B cell (primary cell): ENCODE results near the gene DUT. TPM values are rescaled to one million over a fixed set of nuclear protein-coding genes. Genes with fewer than 3 reads are reported as not detected.

ENCODE experiments used
- ATAC-seq: fragments of 200-7000 bp; cut with Tn5 transposase; one replicate; pipeline ENCODE4 v1.10.0; 2021; ENCODE audit warnings: low read depth, mild to moderate bottlenecking, moderate number of reproducible peaks, moderate library complexity
- CTCF ChIA-PET: fragments of 350-600 bp; sonication (Branson Sonifier 250); formaldehyde crosslinking; loops from one replicate; lab custom pipeline; 2021; ENCODE audit warnings: antibody characterized with exemption, inconsistent platforms; lab: Charles Lee
- POLR2A ChIA-PET: fragments of 350-600 bp; sonication (Branson Sonifier 250); formaldehyde crosslinking; loops from one replicate; lab custom pipeline; 2021; ENCODE audit warnings: antibody characterized with exemption; lab: Charles Lee
- DNase-seq: peaks from one replicate; pipeline ENCODE4 v3.0.0; 2013
- H2AFZ ChIP-seq: 2 replicates; pipeline ENCODE4 v1.6.1; 2012; ENCODE audit warnings: mild to moderate bottlenecking, low read depth, low read length; ENCODE audit not compliant: insufficient read depth, poor library complexity, severe bottlenecking
- H3K27ac ChIP-seq, 2 donors: 1 replicate in 1 of 2; 2 replicates in 1 of 2; pipeline ENCODE4 v1.5.1; 2012 to 2013; ENCODE audit warnings: low read length in 2 of 2, mild to moderate bottlenecking in 2 of 2, moderate library complexity in 1 of 2
- H3K27me3 ChIP-seq, 4 experiments: fragments of 200-600 bp in 1 of 4; sonication (generic) in 1 of 4; replicated peaks in 1 of 4; 1 replicate in 2 of 4; 2 replicates in 2 of 4; pipeline versions ENCODE4 v1.6.1 to v1.7.0; 2013 to 2016; ENCODE audit warnings: low read length in 3 of 4, mild to moderate bottlenecking in 2 of 4, mixed read lengths in 1 of 4, moderate library complexity in 1 of 4; ENCODE audit not compliant: insufficient read depth in 4 of 4, control insufficient read depth in 3 of 4; ENCODE audit errors: control extremely low read depth in 1 of 4
- H3K36me3 ChIP-seq, 2 experiments: replicated peaks in 1 of 2; 1 replicate in 1 of 2; 2 replicates in 1 of 2; pipeline versions ENCODE4 v1.6.1 to v1.7.1; 2013; ENCODE audit warnings: low read length in 1 of 2; ENCODE audit not compliant: insufficient read depth in 2 of 2, control insufficient read depth in 1 of 2; ENCODE audit errors: control extremely low read depth in 1 of 2, extremely low read depth in 1 of 2
- H3K4me1 ChIP-seq, 2 donors: fragments of 200-600 bp in 1 of 2; sonication (generic) in 1 of 2; 1 replicate in 1 of 2; 2 replicates in 1 of 2; pipeline versions ENCODE4 v1.5.1 to v1.6.1; 2013 to 2017; ENCODE audit warnings: low read length in 2 of 2; ENCODE audit not compliant: control insufficient read depth in 2 of 2, insufficient read depth in 2 of 2
- H3K4me2 ChIP-seq: replicated peaks from 2 replicates; pipeline ENCODE3; 2012; ENCODE audit warnings: mild to moderate bottlenecking, low read depth, low read length; ENCODE audit not compliant: poor library complexity, severe bottlenecking
- H3K4me3 ChIP-seq, 5 experiments: fragments of 200-600 bp in 1 of 5; sonication (generic) in 1 of 5; 1 replicate in 3 of 5; 2 replicates in 2 of 5; pipeline versions ENCODE4 v1.5.1 to v1.7.0; 2011 to 2016; ENCODE audit warnings: low read length in 4 of 5, mild to moderate bottlenecking in 4 of 5, low read depth in 2 of 5, control low read depth in 1 of 5, moderate library complexity in 1 of 5; ENCODE audit not compliant: insufficient read depth in 1 of 5; ENCODE audit errors: control extremely low read depth in 1 of 5, extremely low read depth in 1 of 5
- H3K79me2 ChIP-seq: fragments of 200-600 bp; sonication (generic); one replicate; pipeline ENCODE4 v1.6.0; 2016; ENCODE audit warnings: low read length; ENCODE audit not compliant: control insufficient read depth, insufficient read depth
- H3K9ac ChIP-seq: fragments of 200-600 bp; sonication (generic); 2 replicates; pipeline ENCODE4 v1.6.1; 2017; ENCODE audit warnings: mild to moderate bottlenecking, low read length, moderate library complexity
- H3K9me3 ChIP-seq, 3 donors: one replicate each; pipeline versions ENCODE4 v1.6.1 to v1.7.1; 2013; ENCODE audit warnings: low read length in 2 of 3; ENCODE audit not compliant: control insufficient read depth in 2 of 3, insufficient read depth in 1 of 3; ENCODE audit errors: control extremely low read depth in 1 of 3
- H4K20me1 ChIP-seq: 2 replicates; pipeline ENCODE4 v1.6.0; 2012; ENCODE audit warnings: mild to moderate bottlenecking, low read length; ENCODE audit not compliant: insufficient read depth, control insufficient read depth, poor library complexity, severe bottlenecking
- H3K27ac Mint-ChIP-seq: one replicate; pipeline ENCODE4 v1.8.0; 2021; ENCODE audit warnings: mixed read lengths
- H3K27me3 Mint-ChIP-seq: one replicate; pipeline ENCODE4 v1.8.0; 2021; ENCODE audit warnings: mixed read lengths
- H3K4me1 Mint-ChIP-seq: one replicate; pipeline ENCODE4 v1.8.0; 2021; ENCODE audit warnings: mixed read lengths
- H3K4me3 Mint-ChIP-seq: one replicate; pipeline ENCODE4 v1.8.0; 2021; ENCODE audit warnings: mixed read lengths
- H3K9me3 Mint-ChIP-seq: one replicate; pipeline ENCODE4 v1.8.0; 2022; ENCODE audit warnings: mixed read lengths; ENCODE audit not compliant: insufficient read depth
- EZH2 ChIP-seq: IDR thresholded peaks from 2 replicates; pipeline ENCODE4 v1.6.1; 2012; ENCODE audit warnings: borderline replicate concordance, low read depth, mild to moderate bottlenecking, moderate library complexity, low read length; ENCODE audit not compliant: insufficient read depth, poor library complexity, severe bottlenecking
- WGBS: methylation state at CpG from one replicate; pipeline ENCODE4 v1.1.5; 2013; ENCODE audit warnings: missing lambda C conversion rate; ENCODE audit not compliant: insufficient coverage; 5-methylcytosine and 5-hydroxymethylcytosine counted together
- intact Hi-C: fragments of 100-400 bp; cut with micrococcal nuclease; formaldehyde crosslinking; loops from one replicate; pipeline ENCODE4 v1.10.0; 2022
- polyA plus RNA-seq: library from polyadenylated mRNA; depleted of rRNA; stranded (reverse); fragments of >200 nt; gene quantifications from 2 replicates; pipeline ENCODE4 v1.2.3, GENCODE V29; 2012
- total RNA-seq, 2 donors: library from RNA; stranded (reverse); fragments of 120-200 nt in 1 of 2; gene quantifications; 1 replicate in 1 of 2; 2 replicates in 1 of 2; pipeline versions ENCODE4 v1.2.3 to v1.2.4, GENCODE V29; 2013 to 2022
- TF ChIP-seq, protein P1 (sequence below): fragments of 200-600 bp; IDR thresholded peaks from one replicate; pipeline ENCODE4 v1.8.0; 2022; ENCODE audit warnings: antibody characterized with exemption, mild to moderate bottlenecking

Gene DUT
- total and polyA plus RNA-seq, 2 donors (not counting 1 experiment from before 2014, with no cell fraction given) = 59.5 to 84.7 TPM

DNA sequence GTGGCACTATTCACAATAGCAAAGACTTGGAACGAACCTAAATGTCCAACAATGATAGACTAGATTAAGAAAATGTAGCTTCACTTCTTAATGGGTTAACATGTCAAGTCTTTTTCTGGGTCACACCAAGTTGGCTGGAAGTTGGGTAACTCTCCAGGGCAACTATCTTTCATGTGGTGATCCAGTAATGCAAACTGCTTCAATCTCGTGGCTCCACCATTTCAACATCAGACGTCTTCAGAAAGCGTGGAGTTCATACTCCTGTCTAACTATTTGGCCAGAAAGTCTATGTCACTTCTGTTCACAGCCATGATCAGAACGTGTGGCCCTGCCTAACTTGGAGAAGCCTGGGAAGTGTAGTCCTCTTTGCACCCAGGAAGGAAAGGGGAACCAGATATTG, 32.2 kb downstream of the DUT start:
- H3K27ac Mint-ChIP-seq = no peak overlapping the region
- peaks cover 4% of the 10 kb centered on the region for H3K27me3 Mint-ChIP-seq
- WGBS = 100% methylated on average over 2 of the region's 5 CpGs
- DNase-seq (no peak), ATAC-seq (no peak)
- Histone ChIP-seq H4K20me1 (no peaks in the 10 kb centered on the region), H3K4me3 (no peak overlapping the region), H2AFZ (no peak overlapping the region), H3K27me3 (no peaks in the 10 kb centered on the region), H3K9ac (no peak overlapping the region), H3K27ac (no peak overlapping the region), H3K79me2 (no peaks in the 10 kb centered on the region), H3K4me1 (no peaks in the 10 kb centered on the region), H3K9me3 (peaks cover 0 to 1% (median 0%) of the 10 kb centered on the region in 3 donors), H3K36me3 (no peaks in the 10 kb centered on the region), H3K4me2 (no peak overlapping the region)
- POLR2A ChIA-PET = no interaction called here
- no peak for TF ChIP-seq EZH2
- TF ChIP-seq, protein P1, sequence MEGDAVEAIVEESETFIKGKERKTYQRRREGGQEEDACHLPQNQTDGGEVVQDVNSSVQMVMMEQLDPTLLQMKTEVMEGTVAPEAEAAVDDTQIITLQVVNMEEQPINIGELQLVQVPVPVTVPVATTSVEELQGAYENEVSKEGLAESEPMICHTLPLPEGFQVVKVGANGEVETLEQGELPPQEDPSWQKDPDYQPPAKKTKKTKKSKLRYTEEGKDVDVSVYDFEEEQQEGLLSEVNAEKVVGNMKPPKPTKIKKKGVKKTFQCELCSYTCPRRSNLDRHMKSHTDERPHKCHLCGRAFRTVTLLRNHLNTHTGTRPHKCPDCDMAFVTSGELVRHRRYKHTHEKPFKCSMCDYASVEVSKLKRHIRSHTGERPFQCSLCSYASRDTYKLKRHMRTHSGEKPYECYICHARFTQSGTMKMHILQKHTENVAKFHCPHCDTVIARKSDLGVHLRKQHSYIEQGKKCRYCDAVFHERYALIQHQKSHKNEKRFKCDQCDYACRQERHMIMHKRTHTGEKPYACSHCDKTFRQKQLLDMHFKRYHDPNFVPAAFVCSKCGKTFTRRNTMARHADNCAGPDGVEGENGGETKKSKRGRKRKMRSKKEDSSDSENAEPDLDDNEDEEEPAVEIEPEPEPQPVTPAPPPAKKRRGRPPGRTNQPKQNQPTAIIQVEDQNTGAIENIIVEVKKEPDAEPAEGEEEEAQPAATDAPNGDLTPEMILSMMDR = no peak
- H3K9me3 Mint-ChIP-seq = no peaks in the 10 kb centered on the region
- CTCF ChIA-PET = no interaction called here
- peaks cover 5% of the 10 kb centered on the region for H3K4me1 Mint-ChIP-seq
- H3K4me3 Mint-ChIP-seq = no peak overlapping the region
- intact Hi-C loops = loop anchor here (5.0 kb wide), 1 partner anchor 1059 kb away; the partner anchor contains the start of gene FGF7

DNA sequence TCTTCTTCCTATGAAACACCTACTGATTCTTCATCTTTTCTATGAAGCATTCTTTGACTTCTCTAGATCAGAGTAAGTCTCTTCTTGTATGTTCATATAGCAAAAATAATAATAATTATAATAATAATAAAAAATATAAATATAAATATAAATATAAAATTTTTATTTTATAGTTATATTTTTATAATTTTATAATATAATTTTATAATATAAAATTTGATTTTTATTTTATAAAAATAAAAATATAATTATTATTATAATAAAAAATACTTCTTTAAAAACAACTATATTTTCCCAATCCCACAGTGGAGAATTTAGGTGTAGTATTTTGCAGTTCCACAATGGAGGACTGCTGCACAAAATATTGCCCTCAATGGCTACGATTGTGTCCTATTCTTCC, 34.3 kb downstream of the DUT start:
- ATAC-seq (no peak), DNase-seq (no peak)
- Mint-ChIP-seq H3K4me1 (no peaks in the 10 kb centered on the region), H3K27me3 (peaks cover 9% of the 10 kb centered on the region), H3K4me3 (no peak overlapping the region), H3K9me3 (no peaks in the 10 kb centered on the region), H3K27ac (no peak overlapping the region)
- Histone ChIP-seq H3K9me3 (peaks cover 0 to 1% (median 0%) of the 10 kb centered on the region in 3 donors), H3K36me3 (no peaks in the 10 kb centered on the region), H4K20me1 (no peaks in the 10 kb centered on the region), H3K9ac (no peak overlapping the region), H3K4me3 (no peak overlapping the region), H3K4me2 (no peak overlapping the region), H3K79me2 (no peaks in the 10 kb centered on the region), H2AFZ (no peak overlapping the region), H3K4me1 (no peaks in the 10 kb centered on the region), H3K27ac (no peak overlapping the region), H3K27me3 (no peaks in the 10 kb centered on the region)
- POLR2A ChIA-PET = no interaction called here
- WGBS = no CpG with 5 or more reads among the region's 1 CpG
- TF ChIP-seq, protein P1 = no peak
- no peak for TF ChIP-seq EZH2
- intact Hi-C loops = no loop called here
- CTCF ChIA-PET = no interaction called here
